Measurements from ENCODE around the gene COA1. TPM values are rescaled to one million over a fixed set of nuclear protein-coding genes. Genes with fewer than 3 reads are reported as not detected.
"Not testable (repeated sequence)": the region's sequence is repeated elsewhere in the genome, so short reads cannot be mapped to it uniquely, and the experiment has no call there.

COA1 gene
- total RNA-seq, 2 donors from 2014 or later = 24.8 to 45.1 TPM

DNA sequence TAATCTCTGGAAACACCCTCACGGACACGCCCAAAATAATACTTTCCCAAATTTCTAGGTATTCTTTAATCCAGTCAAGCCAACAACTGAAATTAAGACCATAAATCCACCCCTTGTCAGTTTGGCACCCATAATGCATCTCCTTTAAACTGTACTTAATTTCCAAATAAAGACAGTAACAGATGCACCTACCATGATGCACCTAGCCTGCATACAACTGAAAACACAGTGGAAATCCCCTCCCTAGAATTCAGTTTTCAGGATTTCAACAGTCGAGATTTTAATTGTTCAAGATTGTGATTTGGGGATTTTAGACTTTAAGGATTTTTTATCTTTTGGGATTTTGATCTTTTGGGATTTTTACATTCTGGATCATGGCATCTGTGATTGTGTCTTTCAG, 129.3 kb downstream of the COA1 start:
- Histone ChIP-seq H3K27me3 (no peaks in the 10 kb centered on the region), H3K36me3 (peaks cover 5% of the 10 kb centered on the region), H3K4me1 (no peaks in the 10 kb centered on the region), H3K4me3 (no peak overlapping the region), H3K9me3 (no peaks in the 10 kb centered on the region), H3K9ac (ENCODE audit: low read depth in 2 of 2, low read length in 2 of 2) (no peak overlapping the region), H3K27ac (no peak overlapping the region)
- TF ChIP-seq, protein P1, sequence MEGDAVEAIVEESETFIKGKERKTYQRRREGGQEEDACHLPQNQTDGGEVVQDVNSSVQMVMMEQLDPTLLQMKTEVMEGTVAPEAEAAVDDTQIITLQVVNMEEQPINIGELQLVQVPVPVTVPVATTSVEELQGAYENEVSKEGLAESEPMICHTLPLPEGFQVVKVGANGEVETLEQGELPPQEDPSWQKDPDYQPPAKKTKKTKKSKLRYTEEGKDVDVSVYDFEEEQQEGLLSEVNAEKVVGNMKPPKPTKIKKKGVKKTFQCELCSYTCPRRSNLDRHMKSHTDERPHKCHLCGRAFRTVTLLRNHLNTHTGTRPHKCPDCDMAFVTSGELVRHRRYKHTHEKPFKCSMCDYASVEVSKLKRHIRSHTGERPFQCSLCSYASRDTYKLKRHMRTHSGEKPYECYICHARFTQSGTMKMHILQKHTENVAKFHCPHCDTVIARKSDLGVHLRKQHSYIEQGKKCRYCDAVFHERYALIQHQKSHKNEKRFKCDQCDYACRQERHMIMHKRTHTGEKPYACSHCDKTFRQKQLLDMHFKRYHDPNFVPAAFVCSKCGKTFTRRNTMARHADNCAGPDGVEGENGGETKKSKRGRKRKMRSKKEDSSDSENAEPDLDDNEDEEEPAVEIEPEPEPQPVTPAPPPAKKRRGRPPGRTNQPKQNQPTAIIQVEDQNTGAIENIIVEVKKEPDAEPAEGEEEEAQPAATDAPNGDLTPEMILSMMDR (IDR thresholded peaks at IDR 0.05) = no peak
- no peak for DNase-seq
- intact Hi-C loops (cut with DNase I) = no loop called here

DNA sequence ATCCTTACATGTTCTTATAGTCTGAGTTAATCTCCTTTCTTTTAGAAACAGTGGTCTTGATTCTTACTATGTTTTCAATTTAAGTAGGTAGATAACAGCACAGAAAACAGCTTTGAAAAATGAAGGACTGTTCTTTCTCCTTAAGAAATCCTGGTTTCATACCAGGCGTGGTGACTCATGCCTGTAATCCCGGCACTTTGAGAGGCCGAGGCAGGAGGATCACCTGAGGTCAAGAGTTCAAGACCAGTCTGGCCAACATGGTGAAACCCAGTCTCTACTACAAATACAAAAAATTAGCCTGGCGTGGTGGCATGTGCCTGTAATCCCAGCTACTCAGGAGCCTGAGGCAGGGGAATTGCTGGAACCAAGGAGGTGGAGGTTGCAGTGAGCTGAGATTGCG, 132.9 kb downstream of the COA1 start:
- H3K36me3 ChIP-seq; H3K27ac ChIP-seq; H3K9ac ChIP-seq (ENCODE audit: low read depth in 2 of 2, low read length in 2 of 2); H3K27me3 ChIP-seq; intact Hi-C loops (cut with DNase I); H3K4me1 ChIP-seq; DNase-seq; H3K9me3 ChIP-seq; H3K4me3 ChIP-seq: not testable (repeated sequence)

DNA sequence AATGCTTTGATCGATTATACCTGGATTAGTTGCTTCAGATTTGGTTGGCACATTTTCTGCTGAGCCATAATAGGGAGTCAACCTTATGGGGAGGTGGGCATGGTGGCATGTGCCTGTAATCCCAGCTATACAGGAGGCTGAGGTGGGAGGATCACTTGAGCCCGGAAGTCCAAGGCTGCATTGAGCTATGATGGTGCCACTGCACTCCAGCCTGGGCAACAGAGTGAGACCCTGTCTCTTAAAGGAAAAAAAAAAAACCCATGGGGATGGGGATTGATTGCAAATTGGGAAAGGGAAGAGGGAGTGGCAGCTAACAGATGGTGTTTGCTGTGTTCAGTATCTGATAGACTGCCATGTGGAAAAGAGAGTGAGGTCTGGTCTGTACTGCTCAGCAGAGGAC, 135.3 kb downstream of the COA1 start:
- TF ChIP-seq, protein P1 (IDR thresholded peaks at IDR 0.05) = no peak
- H3K4me3 ChIP-seq = no peak overlapping the region
- H3K27me3 ChIP-seq = no peaks in the 10 kb centered on the region
- H3K4me1 ChIP-seq = no peaks in the 10 kb centered on the region
- H3K27ac ChIP-seq = no peak overlapping the region
- no peak for DNase-seq
- no peaks in the 10 kb centered on the region for H3K9me3 ChIP-seq
- intact Hi-C loops (cut with DNase I) = no loop called here
- H3K36me3 ChIP-seq = no peaks in the 10 kb centered on the region
- H3K9ac ChIP-seq (ENCODE audit: low read depth in 2 of 2, low read length in 2 of 2) = no peak overlapping the region

DNA sequence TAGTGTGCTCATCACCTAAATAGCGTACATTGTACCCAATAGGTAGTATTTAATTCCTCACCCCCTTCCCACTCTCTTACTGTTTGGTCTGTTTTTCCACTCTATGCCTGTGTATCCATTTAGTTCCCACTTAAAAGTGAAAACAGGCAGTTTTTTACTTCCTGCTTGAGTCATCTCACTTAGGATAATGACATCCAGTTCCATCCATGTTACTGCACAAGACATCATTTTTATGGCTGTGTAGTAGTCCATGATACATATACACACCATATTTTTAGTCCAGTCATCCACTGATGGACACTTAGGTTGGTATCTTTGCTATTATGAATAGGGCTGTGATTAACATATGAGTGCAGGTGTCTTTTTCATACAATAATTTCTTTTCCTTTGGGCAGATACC, 136.3 kb downstream of the COA1 start:
- Histone ChIP-seq H3K9me3 (no peaks in the 10 kb centered on the region), H3K27me3 (no peaks in the 10 kb centered on the region), H3K36me3 (no peaks in the 10 kb centered on the region), H3K4me3 (no peak overlapping the region), H3K4me1 (no peaks in the 10 kb centered on the region), H3K27ac (no peak overlapping the region), H3K9ac (ENCODE audit: low read depth in 2 of 2, low read length in 2 of 2) (no peak overlapping the region)
- TF ChIP-seq, protein P1 (IDR thresholded peaks at IDR 0.05) = no peak
- intact Hi-C loops (cut with DNase I) = no loop called here
- no peak for DNase-seq

DNA sequence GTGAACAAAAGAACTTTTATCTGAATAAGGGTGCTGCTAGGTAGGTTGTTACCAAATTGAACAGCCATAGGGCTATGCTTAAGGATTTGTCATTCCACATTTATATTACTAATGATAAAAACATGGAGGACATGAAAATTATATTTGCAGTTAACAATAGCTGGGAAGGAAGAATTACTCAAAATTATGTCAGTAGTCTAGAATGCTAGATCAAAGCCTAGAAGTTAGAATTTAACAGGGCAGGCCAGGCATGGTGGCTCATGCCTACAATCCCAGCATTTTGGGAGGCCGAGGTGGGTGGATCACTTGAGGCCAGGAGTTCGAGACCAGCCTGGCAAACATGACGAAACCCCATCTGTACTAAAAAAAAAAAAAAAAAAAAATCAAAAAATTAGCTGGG, 137.0 kb downstream of the COA1 start:
- no peak for DNase-seq
- H3K27me3 ChIP-seq = no peaks in the 10 kb centered on the region

DNA sequence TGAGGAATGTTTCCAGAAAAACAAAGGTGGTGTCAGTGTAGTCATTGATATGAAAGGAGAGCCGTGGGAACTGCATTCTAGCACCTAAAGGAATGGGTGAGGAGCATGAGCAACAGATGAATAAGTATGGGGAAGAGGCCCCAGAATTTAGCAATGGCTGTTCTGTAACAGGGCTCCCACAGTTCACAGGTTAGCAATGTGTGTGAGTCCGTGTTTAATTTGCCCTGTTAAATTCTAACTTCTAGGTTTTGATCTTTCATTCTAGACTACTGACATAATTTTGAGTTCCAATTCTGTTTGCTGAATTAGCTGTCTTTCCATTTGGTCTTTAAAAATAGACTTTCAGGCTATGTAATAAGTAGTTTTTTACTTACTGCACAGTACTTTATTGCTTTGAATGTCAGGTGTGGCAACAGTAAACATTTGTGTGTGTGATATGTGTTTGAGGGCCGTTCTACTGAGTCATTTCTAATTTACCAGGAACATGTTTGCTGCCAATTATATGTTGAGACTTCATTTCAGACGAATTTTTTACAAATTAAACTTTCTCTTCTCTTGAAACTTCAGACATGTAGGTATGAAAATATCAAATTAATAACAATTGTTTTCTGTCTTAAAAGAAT, 137.7 kb downstream of the COA1 start:
- Histone ChIP-seq H3K27ac (peak overlapping the region; percentile 48), H3K27me3 (no peaks in the 10 kb centered on the region), H3K4me3 (no peak overlapping the region), H3K9me3 (no peaks in the 10 kb centered on the region), H3K36me3 (no peaks in the 10 kb centered on the region), H3K9ac (ENCODE audit: low read depth in 2 of 2, low read length in 2 of 2) (no peak overlapping the region), H3K4me1 (no peaks in the 10 kb centered on the region)
- no peak for DNase-seq
- intact Hi-C loops (cut with DNase I) = no loop called here
- TF ChIP-seq, protein P1 (IDR thresholded peaks at IDR 0.05) = no peak

More for the DNA sequence above, 137.0 kb downstream of the COA1 start:
- Histone ChIP-seq H3K27ac (peak overlapping the region; percentile 48), H3K9ac (ENCODE audit: low read depth in 2 of 2, low read length in 2 of 2) (no peak overlapping the region), H3K9me3 (no peaks in the 10 kb centered on the region), H3K4me3 (no peak overlapping the region), H3K36me3 (no peaks in the 10 kb centered on the region), H3K4me1 (no peaks in the 10 kb centered on the region)
- intact Hi-C loops (cut with DNase I) = no loop called here
- TF ChIP-seq, protein P1 (IDR thresholded peaks at IDR 0.05) = no peak

All from colonic mucosa (tissue), 4 donors.